K562 (cell line): ENCODE data around the gene ZFP36. TPM values are rescaled to one million over a fixed set of nuclear protein-coding genes. Genes with fewer than 3 reads are reported as not detected.

Experiments used
- AFF1 ChIP-seq, 2 experiments: fragments of 450-650 bp; IDR thresholded peaks; 2 replicates each; pipeline ENCODE4 v1.6.1; 2018; ENCODE audit warnings: mild to moderate bottlenecking in 2 of 2, low read depth in 1 of 2; ENCODE audit not compliant: partially characterized antibody in 2 of 2
- ARNT ChIP-seq, 2 experiments: fragments of 450-650 bp; IDR thresholded peaks; 2 replicates each; pipeline ENCODE4 v1.6.1; 2016; ENCODE audit warnings: mild to moderate bottlenecking in 1 of 2
- ESRRA ChIP-seq: fragments of 450-650 bp; IDR thresholded peaks from 2 replicates; pipeline ENCODE4 v1.6.1; 2014; ENCODE audit warnings: low read depth, mild to moderate bottlenecking, moderate library complexity, borderline replicate concordance
- ETV1 ChIP-seq: fragments of 450-650 bp; conservative IDR thresholded peaks from 2 replicates; pipeline ENCODE4 v1.6.1; 2016; ENCODE audit warnings: missing genetic modification characterization, control low read depth, low read depth, missing compliant biosample characterization
- HDAC8 ChIP-seq: fragments of 450-650 bp; IDR thresholded peaks from 2 replicates; pipeline ENCODE4 v1.6.1; 2016; ENCODE audit warnings: mild to moderate bottlenecking, missing genetic modification characterization, moderate library complexity, missing compliant biosample characterization
- HNRNPLL ChIP-seq: fragments of 200-400 bp; formaldehyde crosslinking; IDR thresholded peaks from 2 replicates; pipeline ENCODE4 v1.6.1; 2017; ENCODE audit warnings: low read length, low read depth, mild to moderate bottlenecking; ENCODE audit not compliant: poor library complexity, severe bottlenecking
- HNRNPUL1 ChIP-seq: fragments of 200-400 bp; formaldehyde crosslinking; IDR thresholded peaks from 2 replicates; pipeline ENCODE4 v1.6.1; 2017; ENCODE audit warnings: low read length
- KDM5B ChIP-seq: fragments of 200-600 bp; sonication (generic); IDR thresholded peaks from 2 replicates; pipeline ENCODE4 v1.6.1; 2012; ENCODE audit warnings: low read depth, mild to moderate bottlenecking, moderate library complexity, low read length, control low read depth, inconsistent platforms; ENCODE audit not compliant: insufficient replicate concordance
- MTA3 ChIP-seq: fragments of 450-650 bp; formaldehyde crosslinking; IDR thresholded peaks from 2 replicates; pipeline ENCODE4 v1.6.1; 2017; ENCODE audit warnings: mild to moderate bottlenecking, borderline replicate concordance
- NKRF ChIP-seq: fragments of 450-650 bp; IDR thresholded peaks from 2 replicates; pipeline ENCODE4 v1.6.1; 2016; ENCODE audit warnings: borderline replicate concordance
- SIN3A ChIP-seq, 2 experiments: fragments of 150-350 bp in 1 of 2; IDR thresholded peaks; 2 replicates each; pipeline ENCODE4 v1.6.1; 2011 to 2016; ENCODE audit warnings: borderline replicate concordance in 2 of 2, low read depth in 2 of 2, low read length in 2 of 2, mild to moderate bottlenecking in 2 of 2, moderate library complexity in 2 of 2; ENCODE audit not compliant: control insufficient read depth in 1 of 2
- SMARCA5 ChIP-seq: fragments of 450-650 bp; IDR thresholded peaks from 2 replicates; pipeline ENCODE4 v1.6.1; 2016
- SP1 ChIP-seq: sonication (generic); formaldehyde crosslinking; IDR thresholded peaks from 2 replicates; pipeline ENCODE4 v1.8.1; 2022; ENCODE audit warnings: mild to moderate bottlenecking, missing genetic modification reagents
- ZNF609 ChIP-seq: sonication (generic); formaldehyde crosslinking; IDR thresholded peaks from 2 replicates; pipeline ENCODE4 v1.8.1; 2023; ENCODE audit warnings: missing genetic modification reagents, mild to moderate bottlenecking, borderline replicate concordance
- polyA plus RNA-seq, 8 experiments: library from polyadenylated mRNA; depleted of rRNA in 4 of 8; stranded (reverse) in 5 of 8; unstranded in 3 of 8; fragments of >200 nt; fragmentation: Nextera tagmentation in 2 of 8; fragmentation: Illumina TruSeq in 1 of 8; extraction: Ambion mirVana in 2 of 8; extraction: Trizol in 1 of 8; gene quantifications; 2 replicates each; pipeline versions ENCODE4 v1.2.1 to v1.2.3, GENCODE V29; 2011 to 2014; ENCODE audit warnings: inconsistent platforms in 1 of 8, missing spikeins in 1 of 8
- total RNA-seq, 7 experiments: library from RNA; depleted of rRNA in 6 of 7; stranded (reverse); fragments of >200 nt in 6 of 7; fragmentation: Illumina TruSeq in 2 of 7; extraction: Trizol in 2 of 7; gene quantifications; 2 replicates each; pipeline versions ENCODE4 v1.2.1 to v1.2.3, GENCODE V29; 2011 to 2021; ENCODE audit warnings: low replicate concordance in 1 of 7

ZFP36 gene
- total and polyA plus RNA-seq, 9 of the 15 experiments (the other 6 are each of a cell fraction or from before 2014, with no cell fraction given), result 1.0 to 20.1 (median 3.5) TPM

- TF ChIP-seq ZNF609, result peak; percentile 54; the same call in 1 of the 2 replicates
- peak; percentile 60; the same call in 1 of the 2 replicates for TF ChIP-seq ESRRA
- TF ChIP-seq HDAC8 (tag), result no peak
- TF ChIP-seq MTA3, result peak; percentile 94
- no peak for TF ChIP-seq HNRNPUL1
- TF ChIP-seq ETV1 (tag), result peak; percentile 58
- TF ChIP-seq ARNT (IDR thresholded peaks at IDR 0.05), result no peak
- peak; percentile 51; the same call in 1 of the 2 replicates for TF ChIP-seq NKRF
- TF ChIP-seq HNRNPLL, result no peak
- TF ChIP-seq AFF1 (IDR thresholded peaks at IDR 0.05; ENCODE audit: low read depth in 1 of 2, partially characterized antibody in 2 of 2), result peak in 1 of 2 experiments; percentile 33
- TF ChIP-seq KDM5B, result peak; percentile 36
- peak; percentile 38; the same call in 1 of the 2 replicates for TF ChIP-seq SMARCA5
- TF ChIP-seq SP1 (CRISPR knock-in tag), result peak; percentile 61; the same call in 1 of the 2 replicates
- 0 out of 4 replicates have a peak, but pooled peaks of 1 of the 2 experiments have one; percentile 20 for TF ChIP-seq SIN3A (IDR thresholded peaks at IDR 0.05; ENCODE audit: borderline replicate concordance in 2 of 2, control insufficient read depth in 1 of 2, low read depth in 2 of 2, low read length in 2 of 2)
These were observed 24.3 kb downstream of the ZFP36 start (continued) for GRCh38 chr19:39430675-39431593.
